Tibial nerve (tissue), 4 donors: Measurements from ENCODE around the gene FAM171A1.

ENCODE experiments used
- CTCF ChIP-seq, 5 experiments: fragments of 200-600 bp in 3 of 5; fragments of 450-650 bp in 2 of 5; sonication (generic) in 3 of 5; IDR thresholded peaks; one replicate each; pipeline ENCODE4 v1.5.1; 2016 to 2019; ENCODE audit warnings: antibody characterized with exemption in 5 of 5, mild to moderate bottlenecking in 3 of 5, moderate library complexity in 2 of 5
- EP300 ChIP-seq, 2 donors: sonication (generic); formaldehyde crosslinking; IDR thresholded peaks; one replicate each; pipeline ENCODE4 v1.6.1; 2017; ENCODE audit warnings: antibody characterized with exemption in 2 of 2, mild to moderate bottlenecking in 1 of 2
- POLR2A ChIP-seq, 2 donors: fragments of 450-650 bp; IDR thresholded peaks; one replicate each; pipeline ENCODE4 v1.6.1; 2017; ENCODE audit warnings: antibody characterized with exemption in 2 of 2, mild to moderate bottlenecking in 2 of 2, moderate library complexity in 2 of 2

- TF ChIP-seq CTCF (IDR thresholded peaks at IDR 0.05) (no peak), POLR2A (IDR thresholded peaks at IDR 0.05) (no peak), EP300 (IDR thresholded peaks at IDR 0.05) (no peak)
These were observed 128.7 kb downstream of the FAM171A1 start for GRCh38 chr10:15242261-15242840.
